ENCODE results near the gene TNS4.
"Not testable (repeated sequence)": the region's sequence is repeated elsewhere in the genome, so short reads cannot be mapped to it uniquely, and the experiment has no call there.

Gene TNS4, protein sequence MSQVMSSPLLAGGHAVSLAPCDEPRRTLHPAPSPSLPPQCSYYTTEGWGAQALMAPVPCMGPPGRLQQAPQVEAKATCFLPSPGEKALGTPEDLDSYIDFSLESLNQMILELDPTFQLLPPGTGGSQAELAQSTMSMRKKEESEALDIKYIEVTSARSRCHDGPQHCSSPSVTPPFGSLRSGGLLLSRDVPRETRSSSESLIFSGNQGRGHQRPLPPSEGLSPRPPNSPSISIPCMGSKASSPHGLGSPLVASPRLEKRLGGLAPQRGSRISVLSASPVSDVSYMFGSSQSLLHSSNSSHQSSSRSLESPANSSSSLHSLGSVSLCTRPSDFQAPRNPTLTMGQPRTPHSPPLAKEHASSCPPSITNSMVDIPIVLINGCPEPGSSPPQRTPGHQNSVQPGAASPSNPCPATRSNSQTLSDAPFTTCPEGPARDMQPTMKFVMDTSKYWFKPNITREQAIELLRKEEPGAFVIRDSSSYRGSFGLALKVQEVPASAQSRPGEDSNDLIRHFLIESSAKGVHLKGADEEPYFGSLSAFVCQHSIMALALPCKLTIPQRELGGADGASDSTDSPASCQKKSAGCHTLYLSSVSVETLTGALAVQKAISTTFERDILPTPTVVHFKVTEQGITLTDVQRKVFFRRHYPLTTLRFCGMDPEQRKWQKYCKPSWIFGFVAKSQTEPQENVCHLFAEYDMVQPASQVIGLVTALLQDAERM

DNA sequence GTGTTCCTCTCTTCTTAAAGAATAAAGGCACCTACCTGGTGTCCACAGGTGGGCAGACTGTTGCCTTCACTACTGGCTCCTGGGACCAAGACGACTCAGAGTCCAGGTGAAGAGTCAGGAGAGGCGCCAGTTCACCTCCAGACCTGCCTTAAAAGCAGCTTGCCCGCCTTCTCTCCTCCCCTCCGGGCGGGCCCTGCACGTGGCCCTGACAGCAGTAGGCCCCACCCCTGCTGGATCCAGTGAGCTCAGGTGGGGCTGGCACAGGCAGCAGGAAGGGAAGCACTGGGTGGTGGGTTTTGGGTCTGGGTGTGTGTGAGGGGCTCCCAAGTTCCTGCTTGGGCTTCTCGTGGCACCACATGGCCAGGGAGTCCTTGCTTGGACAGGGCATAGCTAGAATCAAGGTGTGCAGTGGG is at the start of gene TNS4:
TSS of gene TNS4 (minus strand) at position 125 of the 413 bp plus-strand sequence. CDS start 5,198 bp downstream, outside the sequence.
- no peak for DNase-seq (ENCODE audit: low spot score)

DNA sequence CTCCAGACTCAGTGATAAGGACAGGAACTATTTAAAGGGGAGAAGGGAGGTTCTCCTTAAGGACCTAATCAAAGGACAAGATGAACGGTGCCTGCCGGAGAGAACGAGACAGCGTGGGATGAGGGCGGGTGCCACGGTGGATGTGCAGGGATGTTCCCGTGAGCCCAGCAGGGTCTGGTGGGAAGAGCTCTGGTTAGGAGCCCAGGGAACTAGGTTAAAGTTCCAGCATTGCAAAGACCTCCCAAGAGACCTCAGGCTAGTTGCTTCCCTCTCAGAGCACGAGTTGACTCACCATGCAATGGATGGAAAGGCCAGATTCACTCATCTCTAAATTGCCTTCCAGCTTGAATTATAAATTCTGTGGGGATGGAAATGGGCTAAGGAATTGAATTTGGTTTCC is 49.2 kb upstream of the TNS4 start:
- no peak for DNase-seq (ENCODE audit: low spot score)

DNA sequence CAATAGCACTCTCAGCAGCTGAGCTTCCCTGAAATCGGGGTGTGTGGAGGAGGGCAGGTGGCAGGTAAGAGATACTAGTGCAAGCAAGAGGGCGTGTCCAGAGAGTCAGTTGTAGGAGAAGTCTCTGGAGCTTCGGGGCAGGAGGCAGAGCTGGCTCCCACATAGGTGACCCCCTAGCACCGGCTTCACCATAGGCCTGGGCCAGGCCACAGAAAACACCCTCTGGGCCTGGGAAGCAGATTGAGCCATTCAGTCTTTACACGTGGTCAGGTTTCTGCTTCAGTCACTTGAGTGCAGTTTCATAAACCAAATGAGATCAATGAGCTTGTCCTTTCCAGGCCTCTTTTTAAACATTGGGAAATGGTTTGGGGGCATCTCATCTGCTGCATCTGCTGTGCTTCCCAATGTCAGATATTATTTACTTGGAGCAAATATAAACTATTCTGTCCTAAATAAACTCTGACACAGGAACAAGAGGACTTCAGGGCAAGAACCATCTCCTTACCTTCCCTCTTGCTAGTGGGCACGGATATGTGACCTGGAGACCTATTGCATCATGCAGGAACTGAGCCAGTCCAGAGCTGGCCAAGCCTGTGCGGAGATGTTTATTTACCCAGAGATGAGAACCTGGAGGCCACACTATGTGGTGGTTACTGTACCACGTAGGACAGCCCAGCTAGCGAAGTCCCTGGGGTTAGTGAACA is 47.7 kb upstream of the TNS4 start:
- DNase-seq (ENCODE audit: low spot score), result no peak

DNA sequence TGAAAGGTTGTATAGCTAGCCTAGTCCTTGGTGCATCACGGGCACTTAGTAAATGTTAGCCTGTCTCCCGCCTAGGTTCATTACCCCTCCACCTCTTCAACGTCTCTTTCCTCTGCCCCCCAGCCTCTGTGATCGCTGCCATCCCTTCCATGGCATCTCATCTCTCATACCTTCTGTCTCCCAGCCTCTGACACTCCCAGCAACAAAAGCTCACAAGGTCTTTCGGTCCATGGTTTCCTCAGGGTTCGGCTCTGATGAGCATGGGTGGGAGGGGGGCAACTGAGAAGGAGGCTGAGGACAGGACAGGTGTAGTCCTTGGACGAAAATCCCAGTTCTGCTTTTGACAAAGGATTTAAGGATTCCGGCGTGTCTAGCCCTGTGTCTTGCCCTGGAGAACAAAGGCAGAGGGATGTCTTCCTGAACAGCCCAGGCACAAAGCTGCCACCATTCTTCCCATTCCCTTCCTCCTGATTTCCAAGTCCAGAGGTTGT is 47.1 kb upstream of the TNS4 start:
- DNase-seq (ENCODE audit: low spot score), result no peak

DNA sequence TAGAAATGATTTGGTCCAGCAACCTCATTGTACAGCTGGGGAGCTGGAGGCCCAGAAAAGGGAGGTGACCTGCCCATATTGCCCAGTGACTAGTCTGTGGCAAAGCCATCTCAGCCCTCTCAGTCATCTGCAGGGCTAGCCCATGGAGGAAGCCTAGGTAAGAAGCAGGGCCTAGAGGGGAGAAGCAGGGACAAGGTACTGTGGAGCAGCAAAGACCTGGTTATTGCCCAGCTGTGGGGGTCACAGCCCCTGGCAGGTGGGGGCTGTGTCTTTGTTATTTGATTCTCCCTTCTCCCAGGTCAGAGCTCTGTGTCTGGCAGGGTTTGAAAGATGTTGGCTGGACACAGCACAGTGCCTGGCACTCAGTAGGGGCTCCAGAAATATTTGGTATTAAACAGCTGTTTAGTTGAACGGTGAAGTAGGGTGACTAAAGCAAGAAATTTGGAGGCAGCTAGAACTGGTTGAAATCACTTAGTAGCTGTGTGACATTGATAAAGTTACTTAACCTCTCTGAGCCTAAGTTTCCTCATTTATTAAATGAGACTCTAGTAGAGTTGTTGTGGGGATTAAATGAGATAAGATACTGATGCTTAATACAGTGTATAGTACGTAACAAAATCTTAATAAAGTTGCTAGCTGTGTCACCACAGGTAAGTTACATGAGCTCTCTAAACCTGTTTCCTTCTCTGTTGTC is 46.5 kb upstream of the TNS4 start:
- no peak for DNase-seq (ENCODE audit: low spot score)

DNA sequence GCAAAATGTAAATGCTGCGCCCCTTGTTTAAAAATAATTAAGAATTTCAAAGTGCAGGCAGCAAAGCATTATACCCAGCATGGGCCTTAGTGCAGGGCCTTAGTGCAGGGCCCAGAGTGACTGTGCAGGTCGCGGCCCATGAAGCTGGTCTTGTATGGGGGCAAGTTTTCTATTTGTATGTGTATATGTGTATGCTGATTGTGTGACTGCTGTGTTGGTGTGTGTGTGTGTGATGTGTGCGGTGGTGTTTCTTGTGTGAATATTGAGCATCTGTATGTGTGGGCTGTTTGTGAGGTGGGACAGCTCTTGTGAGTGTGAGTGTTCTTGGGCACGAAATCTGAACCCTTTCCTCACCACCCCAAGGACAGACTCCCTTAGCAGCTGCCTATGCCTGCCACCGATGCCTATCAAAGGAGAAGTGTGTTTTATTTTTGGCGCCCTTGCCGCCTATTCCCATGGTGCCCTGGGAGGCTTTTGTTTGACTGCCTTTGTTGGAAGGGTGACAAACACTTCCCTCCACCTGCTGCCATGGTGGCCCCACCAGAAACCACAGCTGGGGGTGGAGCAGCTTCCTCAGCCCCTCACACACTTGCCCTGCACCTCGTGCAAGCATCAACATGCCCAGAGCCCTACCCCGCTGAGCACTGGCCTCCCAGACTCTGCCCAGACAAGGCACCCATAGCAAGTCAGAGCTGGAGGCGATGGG is 45.8 kb upstream of the TNS4 start:
- no peak for DNase-seq (ENCODE audit: low spot score)

DNA sequence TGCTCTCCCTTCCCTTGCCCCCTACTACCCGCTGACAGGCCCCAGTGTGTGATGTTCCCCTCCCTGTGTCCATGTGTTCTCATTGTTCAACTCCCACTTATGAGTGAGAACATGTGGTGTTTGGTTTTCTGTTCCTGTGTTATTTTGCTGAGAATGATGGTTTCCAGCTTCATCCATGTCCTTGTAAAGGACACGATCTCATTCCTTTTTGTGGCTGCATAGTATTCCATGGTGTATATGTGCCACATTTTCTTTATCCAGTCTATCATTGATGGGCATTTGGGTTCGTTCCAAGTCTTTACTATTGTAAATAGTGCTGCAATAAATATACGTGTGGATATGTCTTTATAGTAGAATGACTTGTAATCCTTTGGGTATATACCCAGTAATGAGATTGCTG is 45.1 kb upstream of the TNS4 start:
- not testable (repeated sequence) for DNase-seq (ENCODE audit: low spot score)

DNA sequence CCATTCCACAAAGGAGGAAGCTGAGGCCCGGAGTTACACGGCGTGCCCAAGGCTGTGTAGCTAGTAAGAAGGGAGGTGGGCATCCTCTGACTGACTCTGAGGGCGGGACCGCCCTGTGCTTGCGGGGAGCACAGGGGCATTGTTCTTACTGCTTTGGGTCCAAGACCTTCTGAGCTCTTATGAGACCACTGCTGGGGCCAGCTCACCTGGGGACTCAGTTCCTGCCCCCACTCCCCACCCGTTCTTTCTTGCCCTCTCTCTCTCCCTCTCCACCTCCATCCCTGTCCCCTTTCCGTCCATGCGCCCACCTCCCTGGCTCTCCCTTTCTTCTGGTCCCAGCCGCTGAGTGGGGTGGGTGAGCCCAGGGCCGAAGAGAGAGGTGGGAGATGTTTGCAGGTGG is 44.2 kb upstream of the TNS4 start:
- no peak for DNase-seq (ENCODE audit: low spot score)

DNA sequence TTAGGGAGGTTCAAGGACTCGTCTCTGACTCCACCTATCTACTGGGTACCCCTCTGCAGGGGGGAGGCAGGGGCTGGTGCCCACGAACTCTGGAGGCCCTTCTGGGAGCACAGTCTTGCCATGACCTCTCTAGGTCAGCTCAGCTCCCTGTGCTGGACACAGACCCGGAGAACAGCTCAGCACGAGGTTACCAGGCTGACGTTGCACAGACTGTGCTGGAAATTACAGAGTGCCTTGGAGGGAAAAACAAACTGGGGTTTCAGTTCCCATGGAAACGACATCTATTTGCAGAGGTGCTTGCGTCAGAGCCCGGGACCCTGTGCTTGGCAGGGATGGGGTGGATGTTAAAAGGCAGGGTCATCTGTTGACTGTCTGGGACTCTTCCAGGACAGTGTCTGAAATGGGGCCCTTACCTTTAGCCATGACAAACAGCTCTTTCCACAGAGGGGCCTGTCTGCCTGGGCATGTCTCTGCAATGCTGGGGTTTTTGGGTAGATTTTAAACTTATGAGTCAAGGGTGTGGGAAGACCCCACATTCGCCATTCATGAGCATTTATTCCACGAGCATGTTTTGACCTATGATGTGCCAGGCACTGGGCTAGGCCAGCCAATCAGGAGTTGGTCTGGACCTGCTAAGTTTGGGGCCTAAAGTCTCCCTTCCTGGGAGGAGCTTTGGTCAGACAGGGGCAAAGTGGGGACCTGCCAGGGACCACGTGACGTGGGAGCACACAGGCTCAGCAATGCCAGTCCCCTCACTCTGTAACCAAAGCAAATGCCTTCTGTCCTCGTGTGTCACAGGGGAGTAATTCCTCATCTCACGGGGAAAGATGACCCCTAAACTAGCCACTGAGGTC is 41.4 kb upstream of the TNS4 start:
- DNase-seq (ENCODE audit: low spot score), result no peak

DNA sequence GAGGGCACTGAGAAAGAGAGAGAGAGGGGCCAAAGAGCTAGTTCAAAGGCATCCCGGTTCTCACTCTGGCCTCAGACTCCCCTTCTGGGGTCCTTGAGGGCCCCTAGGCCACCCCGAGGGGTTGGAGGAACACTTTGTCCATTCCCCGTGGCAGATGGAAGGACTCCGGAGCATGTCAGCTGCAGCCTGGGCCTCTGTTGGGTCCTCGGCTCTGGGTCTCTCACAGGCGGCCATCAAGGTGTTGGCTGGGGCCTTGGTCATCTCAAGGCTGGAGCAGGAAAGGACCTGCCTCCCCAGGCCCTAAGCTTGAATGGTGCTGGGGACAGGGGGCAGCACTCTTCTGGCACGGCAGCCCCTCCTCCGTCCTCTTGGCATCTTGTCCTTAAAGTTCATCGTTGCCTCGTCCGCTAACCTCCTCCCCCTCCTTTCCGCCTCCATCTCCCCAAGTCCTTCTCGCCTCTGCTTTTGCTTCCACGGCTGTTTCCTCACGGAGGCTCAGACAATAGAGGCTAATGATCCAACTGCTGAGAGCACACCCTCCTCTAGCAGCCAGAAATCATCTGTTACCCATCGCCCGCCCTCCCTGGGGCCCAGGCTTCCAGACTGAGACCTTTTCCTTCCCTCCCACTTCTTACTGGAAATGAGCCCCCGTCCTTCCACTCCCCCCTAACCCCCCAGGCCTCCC is 40.6 kb upstream of the TNS4 start:
- no peak for DNase-seq (ENCODE audit: low spot score)

DNA sequence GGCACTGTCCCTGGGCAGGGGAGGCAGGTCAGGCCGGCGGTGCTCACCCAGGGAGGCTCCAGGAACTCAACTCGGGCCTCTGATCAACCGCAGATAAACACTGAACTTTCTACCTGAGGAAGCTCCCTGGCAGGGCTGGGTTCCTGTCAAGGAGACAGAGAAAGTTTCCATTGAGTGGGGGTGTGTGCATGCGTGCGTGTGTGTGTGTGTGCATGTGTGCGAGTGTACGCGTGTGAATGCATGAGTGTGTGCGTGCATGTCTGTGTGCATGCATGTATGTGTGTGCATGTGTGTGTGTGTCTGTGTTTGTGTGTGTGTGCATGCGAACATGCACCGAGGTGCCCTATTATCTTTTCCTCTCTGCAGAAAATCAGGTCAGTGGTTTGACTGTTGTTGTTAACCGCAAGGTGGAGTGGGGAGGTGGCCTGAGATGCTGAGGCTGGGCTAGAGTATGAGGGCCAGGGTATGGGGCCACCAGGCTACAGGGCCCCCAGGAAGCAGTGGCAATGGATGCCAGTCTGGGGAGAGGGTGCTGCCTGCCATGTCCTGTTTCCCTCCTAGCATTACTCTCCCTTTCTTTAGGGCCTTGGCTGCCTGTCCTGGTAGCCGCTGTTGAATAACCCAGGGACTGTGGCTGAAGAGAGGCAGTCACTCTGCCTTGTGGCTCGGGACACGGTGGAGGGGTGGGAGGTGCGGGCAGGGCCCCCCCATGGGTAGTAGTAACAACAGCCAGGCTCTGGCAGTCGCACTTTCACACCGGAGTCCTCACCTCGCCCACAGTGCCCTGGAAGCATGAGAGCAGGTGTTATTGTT is 39.8 kb upstream of the TNS4 start:
- no peak for DNase-seq (ENCODE audit: low spot score)

DNA sequence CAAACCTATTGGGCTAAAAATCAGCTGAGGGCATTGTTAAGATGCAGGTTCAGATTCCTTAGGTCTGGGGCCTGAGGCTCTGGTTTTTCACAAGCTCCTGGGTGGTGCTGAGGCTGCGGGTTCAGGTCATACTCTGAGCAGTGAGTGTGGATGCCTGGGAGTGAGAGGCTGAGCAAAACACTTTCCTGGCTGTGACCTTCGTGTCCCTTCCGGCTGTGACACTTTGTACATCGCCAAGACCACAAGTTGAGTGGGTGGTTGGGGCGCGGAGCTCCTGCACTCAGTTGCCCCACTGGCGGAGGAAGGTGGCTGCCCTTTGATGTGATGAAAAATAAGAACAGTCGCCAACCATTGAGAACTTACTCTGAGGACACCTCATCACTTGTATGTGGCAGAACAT is 39.0 kb upstream of the TNS4 start:
- no peak for DNase-seq (ENCODE audit: low spot score)

DNA sequence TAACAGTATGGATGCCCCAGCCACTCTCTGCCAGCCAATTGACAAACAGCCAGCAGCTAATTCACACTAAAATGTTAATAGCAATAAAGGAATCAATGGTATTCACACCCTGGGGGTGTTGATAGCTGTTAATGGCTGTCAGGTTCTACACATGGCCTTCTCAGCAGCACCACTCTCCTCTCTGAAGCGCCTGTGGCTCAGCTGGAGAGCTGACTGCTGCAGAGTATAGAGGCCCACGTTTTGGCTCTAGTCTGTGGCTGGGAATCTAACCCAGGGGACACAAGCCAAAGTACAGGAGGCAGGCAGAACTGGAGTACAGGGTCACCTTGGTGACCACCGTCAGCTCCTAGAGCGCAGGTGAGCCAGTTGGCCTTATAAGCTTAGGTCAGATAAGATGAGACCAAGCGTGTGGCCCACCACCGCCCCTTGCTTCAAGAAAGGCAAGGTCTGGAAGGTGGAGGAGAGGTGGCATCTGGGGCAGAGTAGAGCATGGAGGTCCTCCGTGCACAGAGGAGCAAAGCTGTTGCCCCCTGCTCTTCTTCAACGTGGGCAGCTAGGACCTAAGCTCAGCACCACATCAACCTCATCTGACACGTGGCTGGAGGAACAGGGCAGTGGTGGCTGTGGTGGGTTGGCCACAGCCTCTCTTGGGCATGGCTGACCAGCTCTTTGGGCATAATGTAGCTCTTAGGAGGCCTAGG is 38.4 kb upstream of the TNS4 start:
- DNase-seq (ENCODE audit: low spot score), result no peak

DNA sequence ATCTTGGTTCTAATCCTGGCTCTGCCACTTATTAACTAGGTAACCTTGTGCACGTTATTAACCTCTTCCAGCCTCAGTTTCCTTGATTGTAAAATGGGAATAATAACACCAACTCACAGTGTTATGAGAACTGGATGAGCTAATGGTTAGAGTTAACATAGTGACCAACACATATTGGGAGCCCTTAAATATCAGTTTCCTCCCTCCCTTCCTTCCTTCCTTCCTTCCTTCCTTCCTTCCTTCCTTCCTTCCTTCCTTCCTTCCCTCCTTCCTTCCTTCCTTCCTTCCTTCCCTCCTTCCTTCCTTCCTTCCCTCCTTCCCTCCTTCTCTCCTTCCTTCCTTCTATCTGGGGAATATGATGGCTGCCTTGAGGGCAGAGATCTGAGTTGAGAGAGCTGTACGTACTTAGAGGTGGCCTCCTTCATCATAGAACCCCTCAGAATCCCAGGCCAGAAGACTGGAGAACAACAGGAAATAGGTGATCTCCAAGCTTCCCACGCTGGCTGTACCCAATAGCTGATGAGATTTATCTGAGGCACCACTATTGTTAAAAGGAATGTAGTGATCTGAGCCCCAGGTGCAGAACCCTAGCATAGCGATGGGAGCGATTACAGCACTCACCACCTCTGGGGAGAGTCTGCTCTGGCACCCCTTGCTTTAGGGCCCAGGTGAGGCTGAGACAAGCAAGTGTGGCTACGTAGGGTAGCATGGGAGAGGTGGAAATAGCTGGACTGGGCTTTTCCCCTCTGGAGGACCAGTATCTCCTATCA is 37.7 kb upstream of the TNS4 start:
- no peak for DNase-seq (ENCODE audit: low spot score)

DNA sequence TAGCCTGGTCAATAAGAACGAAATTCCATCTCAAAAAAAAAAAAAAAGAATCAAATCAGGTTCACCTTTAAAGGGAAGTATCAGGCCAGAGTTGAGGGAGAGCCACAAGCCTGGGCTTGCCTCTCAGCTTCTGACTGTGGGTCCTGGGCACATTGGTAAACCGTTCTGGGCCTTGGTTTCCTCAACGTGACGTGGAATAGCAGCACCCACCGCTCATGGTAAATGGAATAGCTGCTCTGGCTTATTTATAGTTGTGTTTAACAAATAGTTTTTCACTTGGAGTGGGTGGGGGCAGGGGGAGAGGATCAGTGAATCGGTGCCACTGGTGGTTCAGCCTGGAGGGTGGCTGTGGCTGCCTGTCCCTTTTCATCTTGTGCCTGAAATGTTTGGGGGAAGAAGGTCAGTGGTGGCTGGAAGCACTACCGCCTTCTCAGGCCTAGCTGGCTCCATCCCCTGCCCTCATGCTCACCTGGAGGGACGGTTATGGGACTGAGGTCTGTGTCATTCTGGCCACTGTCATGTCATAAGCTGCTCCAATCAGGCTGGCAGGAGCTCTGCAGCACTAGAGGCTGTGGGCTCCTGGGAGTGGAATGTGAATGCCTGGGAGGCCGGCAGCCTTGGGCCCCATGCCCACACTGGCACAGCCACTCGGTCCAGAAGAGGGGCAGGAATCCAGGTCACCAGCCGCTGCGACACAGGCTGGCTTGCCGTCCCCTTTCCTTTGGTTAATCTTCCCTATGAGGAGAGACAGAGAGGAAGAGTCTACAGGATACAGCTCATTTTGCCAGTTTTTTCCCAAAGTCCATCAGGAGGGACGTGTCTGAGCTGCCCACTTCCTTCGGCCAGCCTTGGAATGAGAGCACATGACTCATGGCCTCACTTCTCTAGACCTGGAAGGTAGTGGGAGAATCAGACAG is 36.9 kb upstream of the TNS4 start:
- no peak for DNase-seq (ENCODE audit: low spot score)
